Measurements from ENCODE around the gene PTTG1. TPM values are rescaled to one million over a fixed set of nuclear protein-coding genes. Genes with fewer than 3 reads are reported as not detected.

PTTG1 gene
- total and polyA plus RNA-seq, 9 of the 15 experiments (the other 6 are each of a cell fraction or from before 2014, with no cell fraction given): 193 to 1,088 (median 349) TPM

DNA sequence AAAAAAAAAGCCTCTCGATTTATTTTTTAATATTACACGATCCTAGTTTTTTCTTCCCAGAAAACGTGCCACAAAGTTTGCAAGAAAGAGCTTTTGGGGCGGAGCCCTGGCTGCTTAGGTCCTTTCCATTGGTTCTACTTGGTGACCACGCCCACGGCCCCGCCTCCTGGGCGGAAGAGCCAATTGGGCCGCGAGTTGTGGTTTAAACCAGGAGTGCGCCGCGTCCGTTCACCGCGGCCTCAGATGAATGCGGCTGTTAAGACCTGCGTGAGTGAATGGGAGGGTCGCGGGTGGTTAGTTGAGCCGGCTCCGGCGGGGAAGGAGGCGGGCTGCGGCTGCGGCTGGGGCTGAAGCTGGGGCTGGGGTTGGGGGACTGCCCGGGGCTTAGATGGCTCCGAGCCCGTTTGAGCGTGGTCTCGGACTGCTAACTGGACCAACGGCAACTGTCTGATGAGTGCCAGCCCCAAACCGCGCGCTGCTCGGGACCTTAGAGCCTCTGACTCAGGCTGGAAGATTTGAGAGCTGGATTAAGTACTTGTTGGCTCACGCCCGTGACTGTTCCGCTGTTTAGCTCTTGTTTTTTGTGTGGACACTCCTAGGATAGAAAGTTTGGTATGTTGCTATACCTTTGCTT is at the start of gene PTTG1 (continued):
- TF ChIP-seq ZNF79 (CRISPR knock-in tag; IDR thresholded peaks at IDR 0.05; ENCODE audit: low read depth): no peak
- peak; percentile 94 for TF ChIP-seq SUPT5H (IDR thresholded peaks at IDR 0.05)
- TF ChIP-seq E2F1 (CRISPR knock-in tag; IDR thresholded peaks at IDR 0.05): peak; percentile 72; the same call in 1 of the 2 replicates
- TF ChIP-seq, protein P1, sequence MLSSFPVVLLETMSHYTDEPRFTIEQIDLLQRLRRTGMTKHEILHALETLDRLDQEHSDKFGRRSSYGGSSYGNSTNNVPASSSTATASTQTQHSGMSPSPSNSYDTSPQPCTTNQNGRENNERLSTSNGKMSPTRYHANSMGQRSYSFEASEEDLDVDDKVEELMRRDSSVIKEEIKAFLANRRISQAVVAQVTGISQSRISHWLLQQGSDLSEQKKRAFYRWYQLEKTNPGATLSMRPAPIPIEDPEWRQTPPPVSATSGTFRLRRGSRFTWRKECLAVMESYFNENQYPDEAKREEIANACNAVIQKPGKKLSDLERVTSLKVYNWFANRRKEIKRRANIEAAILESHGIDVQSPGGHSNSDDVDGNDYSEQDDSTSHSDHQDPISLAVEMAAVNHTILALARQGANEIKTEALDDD (IDR thresholded peaks at IDR 0.05): peak; percentile 52; the same call in 1 of the 2 replicates
- no peak for TF ChIP-seq MED1 (CRISPR knock-in tag; IDR thresholded peaks at IDR 0.05; ENCODE audit: borderline replicate concordance)
- TF ChIP-seq ZNF12 (CRISPR knock-in tag; IDR thresholded peaks at IDR 0.05): no peak
- TF ChIP-seq, protein P2, sequence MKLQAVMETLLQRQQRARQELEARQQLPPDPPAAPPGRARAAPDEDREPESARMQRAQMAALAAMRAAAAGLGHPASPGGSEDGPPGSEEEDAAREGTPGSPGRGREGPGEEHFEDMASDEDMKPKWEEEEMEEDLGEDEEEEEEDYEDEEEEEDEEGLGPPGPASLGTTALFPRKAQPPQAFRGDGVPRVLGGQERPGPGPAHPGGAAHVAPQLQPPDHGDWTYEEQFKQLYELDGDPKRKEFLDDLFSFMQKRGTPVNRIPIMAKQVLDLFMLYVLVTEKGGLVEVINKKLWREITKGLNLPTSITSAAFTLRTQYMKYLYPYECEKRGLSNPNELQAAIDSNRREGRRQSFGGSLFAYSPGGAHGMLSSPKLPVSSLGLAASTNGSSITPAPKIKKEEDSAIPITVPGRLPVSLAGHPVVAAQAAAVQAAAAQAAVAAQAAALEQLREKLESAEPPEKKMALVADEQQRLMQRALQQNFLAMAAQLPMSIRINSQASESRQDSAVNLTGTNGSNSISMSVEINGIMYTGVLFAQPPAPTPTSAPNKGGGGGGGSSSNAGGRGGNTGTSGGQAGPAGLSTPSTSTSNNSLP (IDR thresholded peaks at IDR 0.05; ENCODE audit: borderline replicate concordance, low read depth, low read length): 0 out of 2 replicates have a peak, but pooled peaks have one; percentile 5
- TF ChIP-seq NFE2L1 (tag; IDR thresholded peaks at IDR 0.05; ENCODE audit: borderline replicate concordance, low read depth): no peak
- TF ChIP-seq ARHGAP35 (IDR thresholded peaks at IDR 0.05; ENCODE audit: partially characterized antibody): no peak
- no peak for TF ChIP-seq USF1 (CRISPR knock-in tag; IDR thresholded peaks at IDR 0.05)
- TF ChIP-seq HOXB6 (CRISPR knock-in tag; IDR thresholded peaks at IDR 0.05; ENCODE audit: borderline replicate concordance): no peak
- no peak for TF ChIP-seq MBD1 (CRISPR knock-in tag; IDR thresholded peaks at IDR 0.05)
- no peak for TF ChIP-seq SMC3 (conservative IDR thresholded peaks at IDR 0.05; ENCODE audit: insufficient read depth, low read depth, low read length)
- TF ChIP-seq, protein P3, sequence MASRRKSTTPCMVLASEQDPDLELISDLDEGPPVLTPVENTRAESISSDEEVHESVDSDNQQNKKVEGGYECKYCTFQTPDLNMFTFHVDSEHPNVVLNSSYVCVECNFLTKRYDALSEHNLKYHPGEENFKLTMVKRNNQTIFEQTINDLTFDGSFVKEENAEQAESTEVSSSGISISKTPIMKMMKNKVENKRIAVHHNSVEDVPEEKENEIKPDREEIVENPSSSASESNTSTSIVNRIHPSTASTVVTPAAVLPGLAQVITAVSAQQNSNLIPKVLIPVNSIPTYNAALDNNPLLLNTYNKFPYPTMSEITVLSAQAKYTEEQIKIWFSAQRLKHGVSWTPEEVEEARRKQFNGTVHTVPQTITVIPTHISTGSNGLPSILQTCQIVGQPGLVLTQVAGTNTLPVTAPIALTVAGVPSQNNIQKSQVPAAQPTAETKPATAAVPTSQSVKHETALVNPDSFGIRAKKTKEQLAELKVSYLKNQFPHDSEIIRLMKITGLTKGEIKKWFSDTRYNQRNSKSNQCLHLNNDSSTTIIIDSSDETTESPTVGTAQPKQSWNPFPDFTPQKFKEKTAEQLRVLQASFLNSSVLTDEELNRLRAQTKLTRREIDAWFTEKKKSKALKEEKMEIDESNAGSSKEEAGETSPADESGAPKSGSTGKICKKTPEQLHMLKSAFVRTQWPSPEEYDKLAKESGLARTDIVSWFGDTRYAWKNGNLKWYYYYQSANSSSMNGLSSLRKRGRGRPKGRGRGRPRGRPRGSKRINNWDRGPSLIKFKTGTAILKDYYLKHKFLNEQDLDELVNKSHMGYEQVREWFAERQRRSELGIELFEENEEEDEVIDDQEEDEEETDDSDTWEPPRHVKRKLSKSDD (conservative IDR thresholded peaks at IDR 0.05; ENCODE audit: low read length): no peak
- TF ChIP-seq MEF2A (IDR thresholded peaks at IDR 0.05; ENCODE audit: control insufficient read depth, low read depth, low read length): no peak
- no peak for TF ChIP-seq ILF3 (IDR thresholded peaks at IDR 0.05; ENCODE audit: borderline replicate concordance)
- no peak for TF ChIP-seq ZNF316 (IDR thresholded peaks at IDR 0.05)

All from K562 (cell line).